ENCODE measurements around the gene IER2.
"Not testable (repeated sequence)": the region's sequence is repeated elsewhere in the genome, so short reads cannot be mapped to it uniquely, and the experiment has no call there.

The IER2 gene

GRCh38 chr19:13164343-13165161, 14.3 kb downstream of the IER2 start:
- no peak for DNase-seq (ENCODE audit: low read depth)

GRCh38 chr19:13165162-13165997, 15.2 kb downstream of the IER2 start:
- no peak for DNase-seq (ENCODE audit: low read depth)

GRCh38 chr19:13166151-13166550, 15.9 kb downstream of the IER2 start:
- DNase-seq (ENCODE audit: low read depth), result not testable (repeated sequence)

- no peak for DNase-seq (ENCODE audit: low read depth)
Measured at GRCh38 chr19:13169769-13170168, 19.6 kb downstream of the IER2 start.

GRCh38 chr19:13171146-13171545, 20.9 kb downstream of the IER2 start:
- DNase-seq (ENCODE audit: low read depth), result no peak

GRCh38 chr19:13172346-13173138, 22.3 kb downstream of the IER2 start:
- no peak for DNase-seq (ENCODE audit: low read depth)

- no peak for DNase-seq (ENCODE audit: low read depth)
Measured at GRCh38 chr19:13173139-13173737, 23.0 kb downstream of the IER2 start.

- DNase-seq (ENCODE audit: low read depth), result no peak
Measured at GRCh38 chr19:13176345-13176744, 26.1 kb downstream of the IER2 start.

GRCh38 chr19:13177584-13177983, 27.4 kb downstream of the IER2 start:
- not testable (repeated sequence) for DNase-seq (ENCODE audit: low read depth)

GRCh38 chr19:13178291-13178690, 28.1 kb downstream of the IER2 start:
- DNase-seq (ENCODE audit: low read depth), result not testable (repeated sequence)

- DNase-seq (ENCODE audit: low read depth), result no peak
Measured at GRCh38 chr19:13181747-13182388, 31.7 kb downstream of the IER2 start.

GRCh38 chr19:13184926-13185325, 34.7 kb downstream of the IER2 start:
- DNase-seq (ENCODE audit: low read depth), result not testable (repeated sequence)

- not testable (repeated sequence) for DNase-seq (ENCODE audit: low read depth)
Measured at GRCh38 chr19:13185763-13186657, 35.8 kb downstream of the IER2 start.

- not testable (repeated sequence) for DNase-seq (ENCODE audit: low read depth)
Measured at GRCh38 chr19:13186688-13187087, 36.5 kb downstream of the IER2 start.

- DNase-seq (ENCODE audit: low read depth), result no peak
Measured at GRCh38 chr19:13187419-13187818, 37.2 kb downstream of the IER2 start.

GRCh38 chr19:13189600-13189999, 39.4 kb downstream of the IER2 start:
- no peak for DNase-seq (ENCODE audit: low read depth)

- no peak for DNase-seq (ENCODE audit: low read depth)
Measured at GRCh38 chr19:13190781-13191540, 40.8 kb downstream of the IER2 start.

GRCh38 chr19:13195678-13196077, 45.5 kb downstream of the IER2 start:
- no peak for DNase-seq (ENCODE audit: low read depth)

- DNase-seq (ENCODE audit: low read depth), result no peak
Measured at GRCh38 chr19:13198634-13199033, 48.4 kb downstream of the IER2 start.

All from non-pigmented ciliary epithelial cell (primary cell).